Mammary epithelial cell (primary cell): Measurements from ENCODE around the gene TRAP1.

ENCODE experiments used
- EZH2 ChIP-seq: IDR thresholded peaks from 2 replicates; pipeline ENCODE4 v1.6.1; 2012; ENCODE audit warnings: low read length, inconsistent platforms, borderline replicate concordance
- TF ChIP-seq, protein P1 (sequence below), 2 donors: IDR thresholded peaks in 1 of 2; conservative IDR thresholded peaks in 1 of 2; 2 replicates each; pipeline ENCODE4 v1.5.1; 2011 to 2012; ENCODE audit warnings: inconsistent platforms in 2 of 2, low read length in 2 of 2, mild to moderate bottlenecking in 2 of 2, control low read depth in 1 of 2, low read depth in 1 of 2; ENCODE audit not compliant: insufficient read depth in 1 of 2; ENCODE audit errors: extremely low read depth in 1 of 2

DNA sequence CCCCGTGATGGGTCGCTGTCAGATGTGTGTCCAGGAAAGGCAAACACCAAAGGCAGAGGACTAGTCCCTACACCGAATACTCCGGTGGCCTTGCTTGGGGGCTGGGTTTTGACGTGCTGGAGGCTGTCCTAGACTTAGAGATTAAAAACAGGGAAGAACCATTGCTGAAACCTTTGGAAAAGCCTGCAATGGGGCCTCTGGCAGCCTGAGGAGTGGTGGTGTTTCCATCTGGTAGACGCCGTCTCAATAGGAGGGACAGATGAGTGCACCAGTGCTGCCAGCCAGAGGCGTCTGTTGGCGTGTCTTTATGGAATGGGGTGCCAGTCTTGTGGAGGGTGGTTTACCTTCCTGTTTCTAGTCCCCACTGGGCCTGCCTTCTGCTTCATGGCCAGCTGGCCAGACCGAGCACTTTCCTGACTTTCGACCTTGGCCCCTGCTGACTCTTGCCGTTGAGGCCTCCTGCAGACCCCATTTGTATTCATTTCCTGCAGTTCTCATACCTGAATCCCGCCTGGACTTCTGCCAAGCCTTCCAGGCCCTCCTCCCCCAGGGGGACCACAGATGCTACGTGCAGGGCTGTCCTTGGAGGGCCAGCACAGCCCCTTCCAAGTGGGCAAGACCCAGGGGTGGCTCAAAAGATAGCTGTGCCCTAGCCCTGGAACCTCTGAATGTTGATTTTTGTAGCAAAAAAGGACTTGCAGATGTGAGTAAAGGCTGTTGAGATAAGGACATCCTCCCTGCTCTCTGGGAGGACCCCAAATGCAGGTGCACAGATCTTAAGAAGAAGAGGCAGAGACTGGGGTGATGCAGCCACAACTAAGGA lies 64.7 kb downstream of the TRAP1 start:
- TF ChIP-seq, protein P1, sequence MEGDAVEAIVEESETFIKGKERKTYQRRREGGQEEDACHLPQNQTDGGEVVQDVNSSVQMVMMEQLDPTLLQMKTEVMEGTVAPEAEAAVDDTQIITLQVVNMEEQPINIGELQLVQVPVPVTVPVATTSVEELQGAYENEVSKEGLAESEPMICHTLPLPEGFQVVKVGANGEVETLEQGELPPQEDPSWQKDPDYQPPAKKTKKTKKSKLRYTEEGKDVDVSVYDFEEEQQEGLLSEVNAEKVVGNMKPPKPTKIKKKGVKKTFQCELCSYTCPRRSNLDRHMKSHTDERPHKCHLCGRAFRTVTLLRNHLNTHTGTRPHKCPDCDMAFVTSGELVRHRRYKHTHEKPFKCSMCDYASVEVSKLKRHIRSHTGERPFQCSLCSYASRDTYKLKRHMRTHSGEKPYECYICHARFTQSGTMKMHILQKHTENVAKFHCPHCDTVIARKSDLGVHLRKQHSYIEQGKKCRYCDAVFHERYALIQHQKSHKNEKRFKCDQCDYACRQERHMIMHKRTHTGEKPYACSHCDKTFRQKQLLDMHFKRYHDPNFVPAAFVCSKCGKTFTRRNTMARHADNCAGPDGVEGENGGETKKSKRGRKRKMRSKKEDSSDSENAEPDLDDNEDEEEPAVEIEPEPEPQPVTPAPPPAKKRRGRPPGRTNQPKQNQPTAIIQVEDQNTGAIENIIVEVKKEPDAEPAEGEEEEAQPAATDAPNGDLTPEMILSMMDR (conservative IDR thresholded peaks at IDR 0.05 in 1 of 2, IDR thresholded peaks at IDR 0.05 in 1 of 2; ENCODE audit: extremely low read depth in 1 of 2, insufficient read depth in 1 of 2, low read depth in 1 of 2, low read length in 2 of 2), result no peak
- TF ChIP-seq EZH2, result no peak
